BE2C (cell line): Measurements from ENCODE around the gene PIEZO1.

Experiments
- DNase-seq: peaks from one replicate; pipeline ENCODE4 v3.0.0-alpha.2; 2020
- H3K27me3 ChIP-seq: fragments of 250-450 bp; sonication (Bioruptor Pico); 2 replicates; pipeline ENCODE4 v1.5.1; 2020; ENCODE audit warnings: mild to moderate bottlenecking
- H3K36me3 ChIP-seq: fragments of 250-450 bp; sonication (Bioruptor Pico); 2 replicates; pipeline ENCODE4 v1.5.1; 2020; ENCODE audit warnings: mild to moderate bottlenecking
- H3K4me1 ChIP-seq: fragments of 250-450 bp; sonication (Bioruptor Pico); 2 replicates; pipeline ENCODE4 v1.5.1; 2020
- H3K4me3 ChIP-seq: 2 replicates; pipeline ENCODE4 v1.5.1; 2011; ENCODE audit warnings: low read depth, low read length
- H3K9me3 ChIP-seq: fragments of 250-450 bp; sonication (Bioruptor Pico); 2 replicates; pipeline ENCODE4 v1.5.1; 2020
- TF ChIP-seq, protein P1 (sequence below): IDR thresholded peaks from 2 replicates; pipeline ENCODE4 v1.5.1; 2012; ENCODE audit warnings: mild to moderate bottlenecking, low read depth, low read length

Gene PIEZO1

DNA sequence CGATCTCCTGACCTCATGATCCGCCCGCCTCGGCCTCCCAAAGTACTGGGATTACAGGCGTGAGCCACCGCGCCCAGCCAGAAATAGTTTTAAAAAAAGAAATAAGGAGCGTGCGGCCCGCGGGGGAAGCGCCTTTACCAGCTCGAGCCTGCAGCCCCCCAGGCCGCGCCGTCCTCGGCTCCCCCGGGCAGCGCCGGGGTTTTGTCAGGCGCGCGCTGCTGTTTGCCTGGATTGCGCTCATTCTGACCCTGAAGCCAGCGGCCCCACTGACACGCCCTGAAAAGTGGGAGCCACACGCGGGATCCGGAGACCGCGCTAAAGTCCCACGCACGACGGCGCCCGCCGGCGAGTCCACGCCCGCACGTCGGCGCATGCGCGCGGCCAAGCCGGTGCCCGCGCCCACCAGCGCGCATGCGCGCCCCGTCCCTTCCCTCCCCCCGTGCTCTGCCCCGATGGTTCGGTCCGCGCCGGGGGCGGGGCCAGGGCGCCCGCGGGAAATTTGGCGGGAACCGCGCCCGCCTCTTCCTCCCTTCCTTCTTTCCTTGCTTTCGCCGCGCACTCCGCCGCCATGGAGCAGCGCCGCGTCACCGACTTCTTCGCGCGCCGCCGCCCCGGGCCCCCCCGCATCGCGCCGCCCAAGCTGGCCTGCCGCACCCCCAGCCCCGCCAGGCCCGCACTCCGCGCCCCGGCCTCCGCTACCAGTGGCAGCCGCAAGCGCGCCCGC is 18.4 kb upstream of the PIEZO1 start, which contains the start of gene CDT1:
Gene CDT1, plus strand, starts transcription at position 526 of the 724 bp plus-strand sequence. Its CDS starts 43 bp downstream, at position 569.
- TF ChIP-seq, protein P1, sequence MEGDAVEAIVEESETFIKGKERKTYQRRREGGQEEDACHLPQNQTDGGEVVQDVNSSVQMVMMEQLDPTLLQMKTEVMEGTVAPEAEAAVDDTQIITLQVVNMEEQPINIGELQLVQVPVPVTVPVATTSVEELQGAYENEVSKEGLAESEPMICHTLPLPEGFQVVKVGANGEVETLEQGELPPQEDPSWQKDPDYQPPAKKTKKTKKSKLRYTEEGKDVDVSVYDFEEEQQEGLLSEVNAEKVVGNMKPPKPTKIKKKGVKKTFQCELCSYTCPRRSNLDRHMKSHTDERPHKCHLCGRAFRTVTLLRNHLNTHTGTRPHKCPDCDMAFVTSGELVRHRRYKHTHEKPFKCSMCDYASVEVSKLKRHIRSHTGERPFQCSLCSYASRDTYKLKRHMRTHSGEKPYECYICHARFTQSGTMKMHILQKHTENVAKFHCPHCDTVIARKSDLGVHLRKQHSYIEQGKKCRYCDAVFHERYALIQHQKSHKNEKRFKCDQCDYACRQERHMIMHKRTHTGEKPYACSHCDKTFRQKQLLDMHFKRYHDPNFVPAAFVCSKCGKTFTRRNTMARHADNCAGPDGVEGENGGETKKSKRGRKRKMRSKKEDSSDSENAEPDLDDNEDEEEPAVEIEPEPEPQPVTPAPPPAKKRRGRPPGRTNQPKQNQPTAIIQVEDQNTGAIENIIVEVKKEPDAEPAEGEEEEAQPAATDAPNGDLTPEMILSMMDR, result no peak
- Histone ChIP-seq H3K4me1 (no peaks in the 10 kb centered on the region), H3K36me3 (peaks cover 43% of the 10 kb centered on the region), H3K9me3 (no peaks in the 10 kb centered on the region), H3K4me3 (peak within 1 kb of the TSS; percentile 61), H3K27me3 (no peaks in the 10 kb centered on the region)
- DNase-seq, result peak; percentile 85

DNA sequence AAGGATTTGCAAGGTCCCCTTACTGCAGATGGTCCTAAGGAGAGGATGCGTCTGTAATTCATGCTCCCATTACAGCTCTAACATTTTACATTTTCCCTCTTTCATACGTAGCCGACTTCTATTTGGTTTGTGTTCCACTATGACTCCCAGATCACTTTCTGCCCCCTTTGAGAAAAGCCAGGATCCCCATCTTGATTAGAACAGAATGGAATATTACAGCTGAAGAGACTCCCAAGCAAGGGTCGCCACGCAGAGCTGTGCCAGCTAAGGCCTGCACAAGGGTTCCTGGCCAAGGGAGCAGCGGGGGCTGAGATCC is 15.2 kb upstream of the PIEZO1 start:
- H3K36me3 ChIP-seq, result peaks cover 11% of the 10 kb centered on the region
- TF ChIP-seq, protein P1, result no peak
- no peaks in the 10 kb centered on the region for H3K27me3 ChIP-seq
- no peak overlapping the region for H3K4me3 ChIP-seq
- DNase-seq, result no peak
- H3K4me1 ChIP-seq, result no peaks in the 10 kb centered on the region
- H3K9me3 ChIP-seq, result no peaks in the 10 kb centered on the region

DNA sequence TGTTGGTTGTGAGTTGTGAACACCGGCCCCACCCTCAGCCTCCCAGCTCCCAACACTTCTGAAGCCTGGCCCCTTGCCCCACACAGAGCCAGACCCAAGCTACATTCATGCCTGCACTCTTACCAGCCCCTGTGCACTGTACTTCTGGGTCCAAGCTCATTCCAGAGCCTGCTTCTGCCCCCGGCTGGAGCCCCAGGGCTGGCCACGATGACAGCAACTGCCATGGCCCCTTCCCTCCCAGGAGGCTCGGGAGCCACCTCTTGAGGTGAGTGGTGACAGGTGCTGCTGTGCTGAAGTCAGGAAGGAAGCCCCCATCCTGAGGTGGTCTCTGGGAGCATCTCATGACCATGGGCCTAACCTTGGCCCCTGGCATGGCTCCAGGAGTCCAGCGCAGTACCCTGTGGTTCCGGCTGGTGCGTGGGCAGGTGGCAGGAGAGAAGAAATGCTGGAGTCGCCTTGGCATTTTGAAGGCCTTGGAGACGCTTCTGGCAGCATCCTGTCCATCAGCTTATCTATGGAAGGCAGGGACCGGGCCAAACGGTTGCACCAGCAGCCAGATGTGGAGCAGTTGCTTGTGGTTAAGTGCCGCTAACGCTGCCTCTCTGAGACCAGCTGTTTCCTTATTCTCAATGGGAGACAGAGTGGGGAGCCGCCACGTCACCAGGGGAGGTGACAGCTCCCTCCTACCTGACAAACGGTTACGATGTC is 14.7 kb upstream of the PIEZO1 start:
- Histone ChIP-seq H3K4me1 (no peaks in the 10 kb centered on the region), H3K9me3 (no peaks in the 10 kb centered on the region), H3K36me3 (peaks cover 6% of the 10 kb centered on the region), H3K4me3 (no peak overlapping the region), H3K27me3 (no peaks in the 10 kb centered on the region)
- TF ChIP-seq, protein P1, result no peak
- DNase-seq, result no peak

DNA sequence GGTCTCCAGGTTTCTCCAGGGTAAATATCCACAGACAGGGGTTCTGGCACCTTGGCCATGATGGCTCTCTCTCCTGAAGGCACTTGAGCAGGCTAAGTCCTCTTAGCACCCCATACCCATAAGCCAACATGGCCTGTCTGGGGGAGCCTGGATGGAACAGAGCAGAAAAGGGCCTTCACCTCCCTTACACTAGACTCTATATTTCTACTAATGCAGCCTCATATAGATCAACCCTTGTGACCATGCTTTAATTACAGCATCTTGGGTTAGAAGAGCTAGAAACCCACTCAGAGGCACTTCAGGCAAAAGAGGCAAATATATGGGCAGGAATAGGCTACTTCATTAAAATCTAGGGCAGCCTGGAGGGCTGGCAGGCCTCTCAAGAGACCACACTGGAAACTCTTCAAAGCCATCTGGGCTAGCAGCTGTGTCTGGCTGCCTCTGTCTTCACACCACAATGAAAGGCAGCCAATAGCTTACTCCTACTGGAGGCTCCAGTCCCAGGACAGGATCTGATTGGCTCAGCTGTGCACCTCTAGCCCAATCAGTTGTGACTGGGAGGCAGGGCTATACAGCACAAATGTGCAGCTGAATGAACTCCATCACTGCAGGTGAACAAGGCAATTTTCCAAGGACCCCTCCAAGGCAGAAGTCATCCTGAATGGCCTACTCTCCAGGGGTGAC is 13.9 kb upstream of the PIEZO1 start:
- no peaks in the 10 kb centered on the region for H3K27me3 ChIP-seq
- no peaks in the 10 kb centered on the region for H3K36me3 ChIP-seq
- TF ChIP-seq, protein P1, result no peak
- H3K4me3 ChIP-seq, result no peak overlapping the region
- no peaks in the 10 kb centered on the region for H3K4me1 ChIP-seq
- no peaks in the 10 kb centered on the region for H3K9me3 ChIP-seq
- DNase-seq, result no peak

DNA sequence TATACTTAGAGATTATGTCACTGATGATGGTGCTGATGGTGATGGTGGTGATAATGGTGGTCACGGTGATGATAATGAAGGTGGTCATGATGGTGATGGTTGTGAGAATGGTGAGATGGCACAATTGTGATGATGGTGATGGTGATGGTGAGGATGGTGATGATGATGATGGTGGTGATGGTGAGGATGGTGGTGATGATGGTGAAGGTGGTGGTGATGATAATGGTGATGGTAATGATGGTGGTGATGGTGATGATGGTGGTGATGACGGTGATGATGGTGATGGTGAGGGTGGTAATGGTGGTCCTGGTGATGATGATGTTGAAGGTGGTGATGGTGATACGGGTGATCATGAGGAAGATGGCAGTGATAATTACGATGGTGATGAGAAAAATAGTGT is 13.1 kb upstream of the PIEZO1 start:
- H3K36me3 ChIP-seq, result no peaks in the 10 kb centered on the region
- H3K9me3 ChIP-seq, result no peaks in the 10 kb centered on the region
- TF ChIP-seq, protein P1, result no peak
- H3K4me3 ChIP-seq, result no peak overlapping the region
- DNase-seq, result no peak
- no peaks in the 10 kb centered on the region for H3K27me3 ChIP-seq
- no peaks in the 10 kb centered on the region for H3K4me1 ChIP-seq
